ENCODE results near the gene ZDHHC14.
"Not testable (repeated sequence)": the region's sequence is repeated elsewhere in the genome, so short reads cannot be mapped to it uniquely, and the experiment has no call there.

ZDHHC14 gene

DNA sequence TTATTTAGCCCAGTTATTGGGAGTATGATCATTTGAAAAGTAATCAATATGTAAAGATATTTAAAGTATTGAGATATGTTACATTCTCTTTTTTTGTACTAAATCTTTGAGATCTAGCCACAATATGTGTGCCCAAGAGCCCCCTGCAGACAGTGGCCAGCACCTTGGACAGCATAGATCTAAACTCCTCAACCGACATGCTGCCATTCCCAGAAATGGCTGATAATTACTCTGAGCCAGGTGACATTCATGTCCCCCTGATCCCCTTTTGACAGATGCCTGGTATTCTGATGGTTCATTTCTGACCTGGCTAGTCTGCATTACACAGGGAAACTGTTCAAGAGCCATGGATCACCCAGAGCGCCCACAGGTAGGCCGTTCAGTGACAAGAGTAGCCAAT, 177.1 kb downstream of the ZDHHC14 start:
- no peak for TF ChIP-seq CTCF (IDR thresholded peaks at IDR 0.05; ENCODE audit: low read depth, low read length)
- no peak for DNase-seq (ENCODE audit: low read depth in 2 of 2)
- no peak overlapping the region for H3K4me3 ChIP-seq (replicated peaks in 1 of 2; ENCODE audit: low read depth in 2 of 2, low read length in 2 of 2)

DNA sequence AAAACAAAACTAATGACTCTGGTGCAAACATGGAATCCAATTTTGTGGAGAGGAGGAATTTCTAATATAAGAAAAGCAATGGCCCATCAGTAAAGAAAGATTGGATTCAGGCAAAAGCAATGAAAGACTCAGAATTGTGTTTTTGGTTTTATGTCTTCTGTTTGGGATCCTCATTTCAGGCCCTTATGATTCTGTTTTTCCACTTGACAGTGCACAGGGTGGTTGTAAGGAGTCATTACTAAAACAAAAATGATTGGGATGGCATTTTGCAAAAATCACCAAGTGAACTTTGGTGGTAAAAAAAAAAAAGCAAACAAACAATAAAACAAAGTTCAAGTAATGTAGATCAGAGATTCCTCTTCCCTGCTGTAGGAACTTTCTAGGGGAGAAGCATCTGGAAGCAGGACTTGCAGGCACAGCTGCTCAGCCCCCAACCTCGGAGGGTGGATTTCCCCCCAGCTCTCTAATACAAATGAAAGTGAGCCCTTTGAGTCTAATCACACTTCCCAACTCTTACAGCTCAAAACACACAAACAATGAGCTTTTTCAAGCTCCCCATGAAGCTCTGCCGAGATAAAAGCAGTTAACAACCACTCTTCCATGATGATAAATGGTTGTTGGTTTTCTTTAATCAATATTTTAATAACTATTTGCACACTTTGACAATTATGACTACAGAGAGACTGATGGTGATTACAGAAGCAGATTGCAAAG, 177.7 kb downstream of the ZDHHC14 start:
- no peak overlapping the region for H3K4me3 ChIP-seq (replicated peaks in 1 of 2; ENCODE audit: low read depth in 2 of 2, low read length in 2 of 2)
- no peak for DNase-seq (ENCODE audit: low read depth in 2 of 2)

DNA sequence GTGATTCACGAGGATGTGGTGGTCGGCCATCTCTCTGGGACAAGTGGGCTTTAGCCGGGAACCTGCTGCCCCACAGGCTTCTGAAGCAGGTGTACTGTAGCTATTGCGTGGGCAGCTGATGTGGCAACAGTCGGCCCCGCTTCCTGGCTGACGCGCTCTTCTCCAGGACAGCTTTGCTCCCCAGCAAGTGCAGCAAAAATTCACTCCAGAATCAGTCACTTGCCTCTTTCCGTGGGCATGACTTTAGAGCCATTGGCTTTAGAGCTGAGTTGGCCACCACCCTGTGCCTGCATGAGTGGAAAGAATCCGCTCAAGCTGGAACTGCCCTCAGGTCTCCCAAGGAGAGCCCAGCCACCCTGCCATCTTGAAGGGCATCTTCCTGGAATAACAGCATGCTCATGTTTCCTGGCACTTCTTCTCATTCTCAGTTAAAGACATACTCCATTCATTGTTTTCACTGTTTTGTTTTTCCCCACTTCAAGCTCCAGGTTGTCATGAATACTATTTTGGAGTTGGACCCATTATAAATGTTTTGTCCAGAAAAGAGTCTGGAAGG, 178.3 kb downstream of the ZDHHC14 start:
- H3K4me3 ChIP-seq (replicated peaks in 1 of 2; ENCODE audit: low read depth in 2 of 2, low read length in 2 of 2), result no peak overlapping the region
- DNase-seq (ENCODE audit: low read depth in 2 of 2), result no peak
- TF ChIP-seq CTCF (IDR thresholded peaks at IDR 0.05; ENCODE audit: low read depth, low read length), result no peak

More for the DNA sequence above, 177.7 kb downstream of the ZDHHC14 start:
- TF ChIP-seq CTCF (IDR thresholded peaks at IDR 0.05; ENCODE audit: low read depth, low read length), result no peak

DNA sequence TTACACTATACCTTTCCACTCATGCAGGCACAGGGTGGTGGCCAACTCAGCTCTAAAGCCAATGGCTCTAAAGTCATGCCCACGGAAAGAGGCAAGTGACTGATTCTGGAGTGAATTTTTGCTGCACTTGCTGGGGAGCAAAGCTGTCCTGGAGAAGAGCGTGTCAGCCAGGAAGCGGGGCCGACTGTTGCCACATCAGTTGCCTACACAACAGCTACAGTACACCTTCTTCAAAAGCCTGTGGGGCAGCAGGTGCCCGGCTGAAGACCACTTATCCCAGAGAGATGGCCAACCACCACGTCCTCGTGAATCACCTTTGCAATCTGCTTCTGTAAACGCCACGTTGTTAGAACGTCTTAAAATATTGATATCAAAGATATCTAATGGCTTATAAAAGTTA, 179.1 kb downstream of the ZDHHC14 start:
- DNase-seq (ENCODE audit: low read depth in 2 of 2); H3K4me3 ChIP-seq (replicated peaks in 1 of 2; ENCODE audit: low read depth in 2 of 2, low read length in 2 of 2): not testable (repeated sequence)

GRCh38 chr6:157560691-157561413, 179.9 kb downstream of the ZDHHC14 start:
- no peak for DNase-seq (ENCODE audit: low read depth in 2 of 2)
- TF ChIP-seq CTCF (IDR thresholded peaks at IDR 0.05; ENCODE audit: low read depth, low read length), result no peak
- H3K4me3 ChIP-seq (replicated peaks in 1 of 2; ENCODE audit: low read depth in 2 of 2, low read length in 2 of 2), result no peak overlapping the region

DNA sequence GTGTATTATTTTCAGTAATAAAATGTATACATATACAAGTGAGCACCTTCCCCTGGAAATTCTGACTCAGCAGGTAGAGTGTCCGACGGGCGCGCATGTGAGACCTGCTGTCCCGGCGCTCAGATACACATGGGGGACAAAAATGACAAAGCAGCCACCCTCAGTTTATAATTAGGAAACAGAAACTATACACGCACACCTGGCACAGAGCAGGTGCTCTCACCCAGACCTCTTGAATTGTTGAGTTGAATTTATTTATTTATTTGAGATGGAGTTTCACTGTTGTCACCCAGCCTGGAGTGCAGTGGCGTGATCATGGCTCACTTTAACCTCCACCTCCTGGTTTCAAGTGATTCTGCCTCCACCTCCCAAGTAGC, 180.4 kb downstream of the ZDHHC14 start:
- DNase-seq (ENCODE audit: low read depth in 2 of 2), result no peak
- TF ChIP-seq CTCF (IDR thresholded peaks at IDR 0.05; ENCODE audit: low read depth, low read length), result no peak
- no peak overlapping the region for H3K4me3 ChIP-seq (replicated peaks in 1 of 2; ENCODE audit: low read depth in 2 of 2, low read length in 2 of 2)

All from cardiac fibroblast (primary cell).